Kidney (tissue), 14 donors: ENCODE measurements around the gene PODXL2. TPM values are rescaled to one million over a fixed set of nuclear protein-coding genes. Genes with fewer than 3 reads are reported as not detected.

Experiments used
- DNase-seq, 5 donors: peaks; one replicate each; pipeline ENCODE4 v3.0.0-alpha.2; 2013 to 2020
- FAIRE-seq: peaks from 2 replicates; lab custom pipeline; 2012; peaks lifted over from hg19 to GRCh38; lab: Jason Lieb, UNC
- H3K27ac ChIP-seq, 2 donors: one replicate each; pipeline ENCODE4 v1.7.0; 2013; ENCODE audit warnings: low read depth in 2 of 2, low read length in 2 of 2, inconsistent platforms in 1 of 2
- H3K27me3 ChIP-seq: one replicate; pipeline ENCODE4 v1.7.1; 2013; ENCODE audit warnings: low read length, inconsistent platforms; ENCODE audit not compliant: control insufficient read depth, insufficient read depth
- H3K36me3 ChIP-seq, 3 donors: one replicate each; pipeline versions ENCODE4 v1.7.0 to v1.7.1; 2013; ENCODE audit warnings: low read length in 3 of 3, control low read depth in 1 of 3, inconsistent platforms in 1 of 3; ENCODE audit not compliant: insufficient read depth in 3 of 3, control insufficient read depth in 2 of 3
- H3K4me1 ChIP-seq, 3 donors: one replicate each; pipeline versions ENCODE4 v1.7.0 to v1.7.1; 2013; ENCODE audit warnings: low read length in 3 of 3, inconsistent platforms in 1 of 3, low read depth in 1 of 3; ENCODE audit not compliant: control insufficient read depth in 2 of 3, insufficient read depth in 2 of 3
- H3K4me3 ChIP-seq, 3 donors: one replicate each; pipeline versions ENCODE4 v1.7.0 to v1.8.1; 2013; ENCODE audit warnings: low read length in 3 of 3, control low read depth in 1 of 3, inconsistent platforms in 1 of 3
- H3K9ac ChIP-seq, 3 donors: one replicate each; pipeline versions ENCODE4 v1.7.0 to v1.7.1; 2013; ENCODE audit warnings: low read length in 3 of 3, control low read depth in 1 of 3, inconsistent platforms in 1 of 3
- H3K9me3 ChIP-seq, 3 donors: one replicate each; pipeline versions ENCODE4 v1.7.0 to v1.7.1; 2013; ENCODE audit warnings: low read length in 3 of 3, control low read depth in 1 of 3, inconsistent platforms in 1 of 3; ENCODE audit not compliant: control insufficient read depth in 2 of 3, insufficient read depth in 1 of 3
- intact Hi-C: fragments of 100-400 bp; cut with DNase I; formaldehyde crosslinking; loops from one replicate; pipeline ENCODE4 v1.11.1; 2022
- polyA plus RNA-seq: library from polyadenylated mRNA; stranded (reverse); fragments of 350-450 nt; fragmentation: Illumina TruSeq; extraction: RNeasy Lipid Tissue Mini Kit (QIAGEN cat#74804); gene quantifications from one replicate; pipeline ENCODE4 v1.2.3, GENCODE V29; 2014; ENCODE audit warnings: low read depth, low replicate concordance; ENCODE audit not compliant: insufficient read depth
- total RNA-seq: library from RNA; stranded (reverse); fragmentation: NEBNext Ultra II Directional; extraction: Animal tissue kit (Norgen Biotek cat#: 25700); gene quantifications from one replicate; pipeline ENCODE4 v1.2.1, GENCODE V29; 2021
- TF ChIP-seq, protein P1 (sequence below): IDR thresholded peaks from 3 replicates; pipeline ENCODE4 v1.5.1; 2012; ENCODE audit warnings: mild to moderate bottlenecking, moderate library complexity, borderline replicate concordance; ENCODE audit not compliant: insufficient read depth; ENCODE audit errors: extremely low read depth
- donor health status: control.
- donor health status: control.
- donor health status: control.
- donor health status: control.
- donor health status: control.
- donor health status: DM: yes; HTN: yes; CAD: no.
- donor health status: Normal renal cell carcinoma (clear cell type).

PODXL2 gene
- total and polyA plus RNA-seq, 2 donors from 2014 or later: 7.4 to 10.5 TPM

DNA sequence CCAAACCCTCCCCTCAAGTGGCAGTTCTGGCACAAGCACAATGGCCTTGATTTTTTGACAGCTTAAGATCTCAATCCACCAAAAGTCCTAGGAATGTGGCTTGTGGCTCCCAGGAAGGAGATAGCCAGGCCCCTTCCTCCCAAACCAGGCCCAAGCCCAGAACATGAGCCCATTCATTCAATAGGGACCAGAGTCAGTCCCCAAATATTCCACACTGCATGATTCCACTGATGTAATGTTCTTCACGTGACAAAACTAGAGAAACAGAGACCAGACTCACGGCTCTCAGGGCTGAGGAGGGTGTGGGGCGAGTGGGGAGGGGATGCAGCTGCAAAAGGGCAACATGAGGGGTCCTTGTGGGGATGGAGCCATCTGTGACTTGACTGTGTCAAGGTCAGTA, 69.3 kb downstream of the PODXL2 start:
- no peaks in the 10 kb centered on the region for H3K27me3 ChIP-seq
- H3K27ac ChIP-seq: peak overlapping the region in 1 of 2 donors; percentile 76
- H3K4me1 ChIP-seq: peaks cover 0 to 37% (median 13%) of the 10 kb centered on the region in 3 donors
- H3K36me3 ChIP-seq: peaks cover 0 to 4% (median 0%) of the 10 kb centered on the region in 3 donors
- no peak overlapping the region for H3K9ac ChIP-seq
- DNase-seq (peak in 1 of 5 donors; percentile 32), FAIRE-seq (no peak)
- H3K4me3 ChIP-seq: no peak overlapping the region
- TF ChIP-seq, protein P1, sequence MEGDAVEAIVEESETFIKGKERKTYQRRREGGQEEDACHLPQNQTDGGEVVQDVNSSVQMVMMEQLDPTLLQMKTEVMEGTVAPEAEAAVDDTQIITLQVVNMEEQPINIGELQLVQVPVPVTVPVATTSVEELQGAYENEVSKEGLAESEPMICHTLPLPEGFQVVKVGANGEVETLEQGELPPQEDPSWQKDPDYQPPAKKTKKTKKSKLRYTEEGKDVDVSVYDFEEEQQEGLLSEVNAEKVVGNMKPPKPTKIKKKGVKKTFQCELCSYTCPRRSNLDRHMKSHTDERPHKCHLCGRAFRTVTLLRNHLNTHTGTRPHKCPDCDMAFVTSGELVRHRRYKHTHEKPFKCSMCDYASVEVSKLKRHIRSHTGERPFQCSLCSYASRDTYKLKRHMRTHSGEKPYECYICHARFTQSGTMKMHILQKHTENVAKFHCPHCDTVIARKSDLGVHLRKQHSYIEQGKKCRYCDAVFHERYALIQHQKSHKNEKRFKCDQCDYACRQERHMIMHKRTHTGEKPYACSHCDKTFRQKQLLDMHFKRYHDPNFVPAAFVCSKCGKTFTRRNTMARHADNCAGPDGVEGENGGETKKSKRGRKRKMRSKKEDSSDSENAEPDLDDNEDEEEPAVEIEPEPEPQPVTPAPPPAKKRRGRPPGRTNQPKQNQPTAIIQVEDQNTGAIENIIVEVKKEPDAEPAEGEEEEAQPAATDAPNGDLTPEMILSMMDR: no peak
- no peaks in the 10 kb centered on the region for H3K9me3 ChIP-seq
- intact Hi-C loops: no loop called here

DNA sequence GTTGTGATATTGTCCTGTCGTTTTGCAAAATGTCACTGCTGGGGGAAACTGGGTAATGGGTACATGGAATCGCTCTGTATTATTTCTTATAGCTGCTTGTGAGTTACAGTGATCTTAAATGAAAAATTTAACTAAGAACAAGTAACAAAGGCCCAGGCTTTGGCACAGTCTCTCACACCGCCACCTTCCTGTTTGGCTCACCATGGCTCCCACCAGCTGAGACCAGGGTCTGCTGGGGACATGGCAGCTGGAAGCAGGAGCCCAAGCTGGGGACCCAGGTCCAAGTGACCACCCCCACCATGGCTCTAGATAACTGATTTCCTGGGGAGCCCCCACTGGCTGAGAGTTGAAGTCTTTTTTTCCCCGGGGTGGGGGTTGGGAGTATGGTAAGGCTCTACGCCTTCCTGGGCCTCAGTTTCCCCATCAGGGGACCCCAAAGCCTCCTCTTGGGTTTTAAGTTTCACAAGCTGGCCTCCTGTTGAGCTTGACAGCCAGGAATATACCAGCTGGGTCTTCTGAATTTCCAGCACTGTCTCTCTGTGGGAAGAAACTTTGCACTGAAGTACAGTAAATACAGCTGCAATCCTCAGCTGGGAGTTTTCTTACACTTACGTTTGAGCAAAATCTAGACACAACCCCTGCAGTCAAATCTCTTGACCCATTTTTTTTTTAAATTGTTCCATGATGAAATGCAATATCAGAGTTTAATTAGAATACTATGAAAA, 69.9 kb downstream of the PODXL2 start:
- intact Hi-C loops: no loop called here
- DNase-seq (peak in 2 of 5 donors; percentile 24 to 62), FAIRE-seq (no peak)
- H3K9ac ChIP-seq: no peak overlapping the region
- peak overlapping the region in 1 of 2 donors; percentile 76 for H3K27ac ChIP-seq
- no peaks in the 10 kb centered on the region for H3K27me3 ChIP-seq
- peaks cover 0 to 37% (median 13%) of the 10 kb centered on the region in 3 donors for H3K4me1 ChIP-seq
- TF ChIP-seq, protein P1: no peak
- H3K36me3 ChIP-seq: no peaks in the 10 kb centered on the region
- H3K4me3 ChIP-seq: no peak overlapping the region
- peaks cover 0 to 2% (median 0%) of the 10 kb centered on the region in 3 donors for H3K9me3 ChIP-seq

DNA sequence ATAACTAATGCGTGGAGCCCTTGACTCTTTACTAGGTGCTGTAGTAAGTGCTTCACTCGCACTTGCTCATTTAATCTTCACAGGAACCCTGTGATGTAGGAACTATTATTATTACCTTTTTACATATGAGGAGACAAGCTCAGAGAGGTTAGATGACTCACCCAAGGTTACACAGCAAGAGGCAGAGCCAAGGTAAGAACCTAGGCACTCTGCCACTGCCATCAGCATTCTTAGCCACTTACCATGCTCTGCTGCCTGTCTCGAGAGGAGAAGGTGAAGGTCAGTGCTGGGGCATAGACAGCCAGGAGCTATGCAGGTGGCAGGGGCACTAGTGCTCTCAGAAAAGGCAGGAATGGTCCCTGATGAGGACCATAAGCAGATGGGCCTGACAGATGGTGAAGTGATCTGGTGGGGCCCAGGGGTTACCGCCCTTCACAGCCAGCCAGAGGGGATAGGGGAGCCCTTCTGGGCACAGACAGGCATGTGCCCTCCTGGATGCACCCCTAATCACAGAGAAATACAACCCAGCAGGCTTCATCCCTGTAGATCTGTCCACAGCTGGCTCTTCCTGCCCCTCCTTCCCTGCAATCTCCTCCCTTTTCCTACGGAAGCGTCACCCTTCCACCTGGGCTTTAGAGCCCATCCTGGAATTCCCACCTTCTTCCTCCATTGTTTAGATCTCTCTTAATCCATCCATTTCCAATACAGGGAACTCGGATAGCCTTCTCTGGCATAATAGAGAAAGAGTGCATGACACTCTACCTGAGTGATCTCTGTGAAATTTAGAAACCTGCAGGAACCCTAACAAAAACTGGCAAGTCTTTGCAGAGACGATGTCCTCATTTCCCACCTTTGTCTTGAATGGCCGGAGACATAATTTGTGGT, 70.7 kb downstream of the PODXL2 start:
- Histone ChIP-seq H3K4me3 (no peak overlapping the region), H3K9me3 (peaks cover 0 to 4% (median 0%) of the 10 kb centered on the region in 3 donors), H3K36me3 (no peaks in the 10 kb centered on the region), H3K9ac (no peak overlapping the region), H3K4me1 (peaks cover 0 to 37% (median 13%) of the 10 kb centered on the region in 3 donors), H3K27me3 (no peaks in the 10 kb centered on the region), H3K27ac (no peak overlapping the region)
- FAIRE-seq (no peak), DNase-seq (peak in 1 of 5 donors; percentile 23)
- intact Hi-C loops: no loop called here
- TF ChIP-seq, protein P1: no peak
